A673 (cell line): ENCODE data around the gene ABCD3.

ENCODE experiments used
- EZH2 ChIP-seq: fragments of 200-600 bp; sonication (generic); IDR thresholded peaks from 2 replicates; pipeline ENCODE4 v1.6.1; 2017; ENCODE audit warnings: borderline replicate concordance, low read depth, mild to moderate bottlenecking, mixed read lengths, antibody characterized with exemption, low read length; ENCODE audit not compliant: poor library complexity, severe bottlenecking
- TF ChIP-seq, protein P1 (sequence below): fragments of 300-800, 200-600 bp; sonication (generic); conservative IDR thresholded peaks from 2 replicates; pipeline ENCODE4 v1.5.1; 2017; ENCODE audit warnings: low read depth, mild to moderate bottlenecking, antibody characterized with exemption, low read length, moderate library complexity, mixed read lengths

DNA sequence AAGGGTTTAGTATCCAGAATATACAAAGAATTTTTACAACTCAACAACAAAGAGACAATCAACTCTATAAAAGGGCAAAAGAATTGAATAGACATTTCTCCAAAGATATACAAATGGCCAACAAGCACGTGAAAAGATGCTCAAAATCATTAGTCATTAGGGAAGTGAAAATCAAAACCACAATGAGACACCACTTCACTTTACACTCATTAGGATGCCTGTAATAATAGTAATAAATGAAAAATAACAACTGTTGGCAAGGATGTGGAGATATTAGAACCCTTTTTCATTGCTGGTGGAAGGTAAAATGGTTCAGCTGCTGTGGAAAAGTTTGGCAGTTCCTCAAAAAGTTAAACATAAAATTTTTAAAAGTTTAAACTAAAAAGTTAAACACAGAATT, 7.0 kb upstream of the ABCD3 start:
- TF ChIP-seq, protein P1, sequence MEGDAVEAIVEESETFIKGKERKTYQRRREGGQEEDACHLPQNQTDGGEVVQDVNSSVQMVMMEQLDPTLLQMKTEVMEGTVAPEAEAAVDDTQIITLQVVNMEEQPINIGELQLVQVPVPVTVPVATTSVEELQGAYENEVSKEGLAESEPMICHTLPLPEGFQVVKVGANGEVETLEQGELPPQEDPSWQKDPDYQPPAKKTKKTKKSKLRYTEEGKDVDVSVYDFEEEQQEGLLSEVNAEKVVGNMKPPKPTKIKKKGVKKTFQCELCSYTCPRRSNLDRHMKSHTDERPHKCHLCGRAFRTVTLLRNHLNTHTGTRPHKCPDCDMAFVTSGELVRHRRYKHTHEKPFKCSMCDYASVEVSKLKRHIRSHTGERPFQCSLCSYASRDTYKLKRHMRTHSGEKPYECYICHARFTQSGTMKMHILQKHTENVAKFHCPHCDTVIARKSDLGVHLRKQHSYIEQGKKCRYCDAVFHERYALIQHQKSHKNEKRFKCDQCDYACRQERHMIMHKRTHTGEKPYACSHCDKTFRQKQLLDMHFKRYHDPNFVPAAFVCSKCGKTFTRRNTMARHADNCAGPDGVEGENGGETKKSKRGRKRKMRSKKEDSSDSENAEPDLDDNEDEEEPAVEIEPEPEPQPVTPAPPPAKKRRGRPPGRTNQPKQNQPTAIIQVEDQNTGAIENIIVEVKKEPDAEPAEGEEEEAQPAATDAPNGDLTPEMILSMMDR = no peak
- TF ChIP-seq EZH2 = no peak
